H1 (cell line): ENCODE results near the gene MIB2. TPM values are rescaled to one million over a fixed set of nuclear protein-coding genes. Genes with fewer than 3 reads are reported as not detected.
A peak's percentile ranks its signal among the peaks of the same experiment; 100 is the strongest.

Source experiments
- CTCF ChIA-PET: fragments of 300-600 bp; sonication (Branson Sonifier 250); formaldehyde crosslinking; loops from one replicate; lab custom pipeline; 2021; ENCODE audit not compliant: partially characterized antibody; lab: Charles Lee
- POLR2A ChIA-PET: fragments of 300-600 bp; sonication (Branson Sonifier 250); formaldehyde crosslinking; loops from one replicate; lab custom pipeline; 2021; ENCODE audit warnings: inconsistent platforms; ENCODE audit not compliant: partially characterized antibody; lab: Charles Lee
- DNase-seq, 2 experiments: peaks; one replicate each; pipeline versions ENCODE4 v3.0.0 to v3.0.0-alpha.2; 2010 to 2022; ENCODE audit warnings: low spot score in 2 of 2, low read depth in 1 of 2, mixed read lengths in 1 of 2
- FAIRE-seq: peaks from 2 replicates; lab custom pipeline; 2011; peaks lifted over from hg19 to GRCh38; lab: Jason Lieb, UNC
- H2AFZ ChIP-seq: 2 replicates; pipeline ENCODE4 v1.8.1; 2012; ENCODE audit warnings: low read length, inconsistent platforms
- H2AK5ac ChIP-seq: 2 replicates; pipeline ENCODE4 v1.6.1; 2013; ENCODE audit warnings: low read depth, low read length
- H2BK120ac ChIP-seq: replicated peaks from 2 replicates; pipeline ENCODE3; 2013; ENCODE audit warnings: low read depth, low read length, inconsistent platforms
- H2BK12ac ChIP-seq: 2 replicates; pipeline ENCODE4 v1.6.1; 2013; ENCODE audit warnings: low read depth, low read length
- H2BK15ac ChIP-seq: 2 replicates; pipeline ENCODE4 v1.6.1; 2013; ENCODE audit warnings: low read length
- H2BK20ac ChIP-seq: 2 replicates; pipeline ENCODE4 v1.6.1; 2013; ENCODE audit warnings: low read length
- H2BK5ac ChIP-seq: 2 replicates; pipeline ENCODE4 v1.6.1; 2013; ENCODE audit warnings: low read depth, low read length
- H3K14ac ChIP-seq: 2 replicates; pipeline ENCODE4 v1.6.1; 2013; ENCODE audit warnings: inconsistent platforms; ENCODE audit not compliant: insufficient read length
- H3K18ac ChIP-seq: 2 replicates; pipeline ENCODE4 v1.6.1; 2013; ENCODE audit warnings: low read length; ENCODE audit errors: extremely low read depth
- H3K23ac ChIP-seq: 2 replicates; pipeline ENCODE4 v1.6.1; 2013; ENCODE audit warnings: inconsistent platforms; ENCODE audit not compliant: insufficient read length
- H3K23me2 ChIP-seq: 2 replicates; pipeline ENCODE4 v1.6.1; 2013; ENCODE audit warnings: low read depth, low read length
- H3K27ac ChIP-seq: 2 replicates; pipeline ENCODE4 v1.6.1; 2011; ENCODE audit warnings: low read depth, low read length, inconsistent platforms
- H3K27me3 ChIP-seq, 4 experiments: replicated peaks in 1 of 4; 1 replicate in 1 of 4; 2 replicates in 3 of 4; pipeline versions ENCODE4 v1.6.1 to v1.8.1; 2011 to 2013; ENCODE audit warnings: low read length in 3 of 4, mild to moderate bottlenecking in 3 of 4, inconsistent platforms in 2 of 4, mixed read lengths in 2 of 4, moderate library complexity in 1 of 4; ENCODE audit not compliant: control insufficient read depth in 3 of 4, insufficient read depth in 3 of 4; ENCODE audit errors: extremely low read depth in 1 of 4
- H3K36me3 ChIP-seq, 4 experiments: 2 replicates each; pipeline versions ENCODE4 v1.6.1 to v1.8.1; 2011 to 2013; ENCODE audit warnings: mild to moderate bottlenecking in 4 of 4, low read length in 3 of 4, moderate library complexity in 2 of 4, control low read depth in 1 of 4, inconsistent platforms in 1 of 4; ENCODE audit not compliant: insufficient read depth in 4 of 4, control insufficient read depth in 2 of 4
- H3K4ac ChIP-seq: replicated peaks from 2 replicates; pipeline ENCODE3; 2013; ENCODE audit warnings: low read length, low read depth, mixed read lengths, inconsistent platforms; ENCODE audit not compliant: insufficient read length
- H3K4me1 ChIP-seq, 4 experiments: replicated peaks in 1 of 4; 1 replicate in 1 of 4; 2 replicates in 3 of 4; pipeline versions ENCODE4 v1.6.1 to v1.8.1; 2011 to 2013; ENCODE audit warnings: low read length in 3 of 4, inconsistent platforms in 2 of 4, mixed read lengths in 1 of 4; ENCODE audit not compliant: insufficient read depth in 4 of 4, control insufficient read depth in 3 of 4
- H3K4me2 ChIP-seq, 2 experiments: 2 replicates each; pipeline versions ENCODE4 v1.6.1 to v1.8.1; 2011 to 2013; ENCODE audit warnings: low read depth in 2 of 2, low read length in 2 of 2, control low read depth in 1 of 2, inconsistent platforms in 1 of 2, mild to moderate bottlenecking in 1 of 2; ENCODE audit not compliant: insufficient read depth in 1 of 2
- H3K4me3 ChIP-seq, 4 experiments: fragments of 200-600, 300-600 bp in 1 of 4; sonication (generic), shearing (Covaris generic), sonication (Bioruptor Twin) in 1 of 4; 2 replicates each; pipeline versions ENCODE4 v1.5.1 to v1.8.1; 2011 to 2016; ENCODE audit warnings: low read length in 4 of 4, low read depth in 3 of 4, control low read depth in 2 of 4, inconsistent platforms in 2 of 4, mild to moderate bottlenecking in 2 of 4, mixed read lengths in 1 of 4, moderate library complexity in 1 of 4; ENCODE audit not compliant: insufficient read depth in 2 of 4; ENCODE audit errors: extremely low read depth in 1 of 4
- H3K56ac ChIP-seq: replicated peaks from 2 replicates; pipeline ENCODE3; 2013; ENCODE audit warnings: low read depth, mild to moderate bottlenecking, mixed read lengths, low read length, inconsistent platforms; ENCODE audit not compliant: insufficient read length
- H3K79me1 ChIP-seq: 2 replicates; pipeline ENCODE4 v1.6.1; 2013; ENCODE audit warnings: low read depth, low read length, control low read depth
- H3K79me2 ChIP-seq, 2 experiments: 2 replicates each; pipeline versions ENCODE4 v1.6.1 to v1.8.1; 2012 to 2013; ENCODE audit warnings: low read length in 2 of 2, mild to moderate bottlenecking in 2 of 2, inconsistent platforms in 1 of 2; ENCODE audit not compliant: insufficient read depth in 2 of 2, control insufficient read depth in 1 of 2
- H3K9ac ChIP-seq, 4 experiments: replicated peaks in 1 of 4; 1 replicate in 1 of 4; 2 replicates in 3 of 4; pipeline versions ENCODE4 v1.6.1 to v1.8.1; 2011 to 2013; ENCODE audit warnings: low read depth in 3 of 4, low read length in 3 of 4, control low read depth in 2 of 4, mild to moderate bottlenecking in 2 of 4, moderate library complexity in 2 of 4, inconsistent platforms in 1 of 4; ENCODE audit errors: extremely low read depth in 1 of 4
- H3K9me3 ChIP-seq, 2 experiments: 2 replicates each; pipeline versions ENCODE4 v1.6.1 to v1.8.1; 2012 to 2013; ENCODE audit warnings: mild to moderate bottlenecking in 2 of 2, moderate library complexity in 2 of 2, control low read depth in 1 of 2, inconsistent platforms in 1 of 2, low read depth in 1 of 2, low read length in 1 of 2, mixed read lengths in 1 of 2; ENCODE audit not compliant: insufficient read depth in 2 of 2
- H4K20me1 ChIP-seq, 2 experiments: replicated peaks in 1 of 2; 2 replicates each; pipeline versions ENCODE3 to v1.8.1; 2011 to 2013; ENCODE audit warnings: inconsistent platforms in 2 of 2, low read length in 2 of 2, mild to moderate bottlenecking in 1 of 2; ENCODE audit not compliant: insufficient read depth in 2 of 2, control insufficient read depth in 1 of 2
- H4K5ac ChIP-seq: 2 replicates; pipeline ENCODE4 v1.6.1; 2013; ENCODE audit warnings: low read length, low read depth, mixed read lengths, inconsistent platforms; ENCODE audit not compliant: insufficient read length
- H4K8ac ChIP-seq: 2 replicates; pipeline ENCODE4 v1.8.0; 2013; ENCODE audit warnings: mild to moderate bottlenecking, moderate library complexity, low read length, inconsistent platforms; ENCODE audit not compliant: insufficient read depth; ENCODE audit errors: extremely low read depth
- H4K91ac ChIP-seq: replicated peaks from 2 replicates; pipeline ENCODE3; 2013; ENCODE audit warnings: low read length, mixed read lengths, inconsistent platforms; ENCODE audit not compliant: insufficient read length
- ASH2L ChIP-seq: fragments of 200-600, 300-600 bp; sonication (generic); IDR thresholded peaks from one replicate; pipeline ENCODE4 v1.7.1; 2017; ENCODE audit warnings: low read length
- CHD2 ChIP-seq: IDR thresholded peaks from 2 replicates; pipeline ENCODE4 v1.6.1; 2012; ENCODE audit warnings: low read length, improper control_type of control experiment
- CTCF ChIP-seq, 3 experiments: IDR thresholded peaks; 1 replicate in 2 of 3; 2 replicates in 1 of 3; pipeline versions ENCODE4 v1.5.1 to v1.6.1; 2011; ENCODE audit warnings: low read length in 3 of 3, mild to moderate bottlenecking in 3 of 3, inconsistent platforms in 2 of 3, low read depth in 1 of 3, moderate library complexity in 1 of 3; ENCODE audit not compliant: insufficient read depth in 1 of 3; ENCODE audit errors: control extremely low read depth in 1 of 3
- MAX ChIP-seq: IDR thresholded peaks from 2 replicates; pipeline ENCODE4 v1.6.1; 2012; ENCODE audit warnings: inconsistent platforms
- RAD21 ChIP-seq, 2 experiments: IDR thresholded peaks in 1 of 2; conservative IDR thresholded peaks in 1 of 2; 2 replicates each; pipeline ENCODE4 v1.6.1; 2011; ENCODE audit warnings: low read depth in 2 of 2, low read length in 2 of 2, improper control_type of control experiment in 1 of 2, inconsistent platforms in 1 of 2, mild to moderate bottlenecking in 1 of 2, moderate library complexity in 1 of 2
- SIN3A ChIP-seq, 2 experiments: IDR thresholded peaks in 1 of 2; conservative IDR thresholded peaks in 1 of 2; 2 replicates each; pipeline ENCODE4 v1.6.1; 2011 to 2012; ENCODE audit warnings: low read length in 2 of 2, improper control_type of control experiment in 1 of 2, low read depth in 1 of 2, mild to moderate bottlenecking in 1 of 2
- YY1 ChIP-seq: IDR thresholded peaks from 2 replicates; pipeline ENCODE4 v1.6.1; 2011; ENCODE audit warnings: low read depth, mild to moderate bottlenecking, low read length
- WGBS, 2 experiments: shearing (Covaris generic) in 1 of 2; methylation state at CpG; one replicate each; pipeline versions ENCODE4 v1.1.6 to v1.1.7; 2013 to 2015; ENCODE audit warnings: low lambda C conversion rate in 2 of 2, mixed read lengths in 2 of 2, inconsistent platforms in 1 of 2, low coverage in 1 of 2, missing lambda C conversion rate in 1 of 2; ENCODE audit not compliant: insufficient replicate concordance in 2 of 2, insufficient coverage in 1 of 2, insufficient read length in 1 of 2; ENCODE audit errors: extremely low coverage in 1 of 2, missing lambda C conversion rate in 1 of 2; 5-methylcytosine and 5-hydroxymethylcytosine counted together
- polyA plus RNA-seq, 7 experiments: library from polyadenylated mRNA; depleted of rRNA in 3 of 7; stranded (reverse) in 5 of 7; unstranded in 2 of 7; fragments of >200 nt in 5 of 7; fragments of 200-250 nt in 2 of 7; gene quantifications; 1 replicate in 5 of 7; 2 replicates in 1 of 7; 4 replicates in 1 of 7; pipeline versions ENCODE4 v1.2.1 to v1.2.3, GENCODE V29; 2011 to 2013; ENCODE audit warnings: missing spikeins in 2 of 7, mixed read lengths in 2 of 7
- total RNA-seq: library from RNA; stranded (reverse); fragmentation: NEBNext Ultra II Directional; extraction: Animal tissue kit (Norgen Biotek cat#: 25700); gene quantifications from 2 replicates; pipeline ENCODE4 v1.2.1, GENCODE V29; 2021

MIB2 gene
- total and polyA plus RNA-seq, 2 of the 8 experiments (the other 6 are each of a cell fraction or from before 2014, with no cell fraction given) = 32.5 to 60.0 TPM

- Histone ChIP-seq H3K56ac (no peak overlapping the region), H2BK5ac (peak overlapping the region; percentile 24; the same call in 1 of the 2 replicates), H2BK15ac (no peak overlapping the region), H3K23me2 (peaks cover 16% of the 10 kb centered on the region; the same call in 1 of the 2 replicates), H3K4me2 (peak overlapping the region; percentile 30 to 57), H3K27me3 (peaks cover 13 to 41% (median 34%) of the 10 kb centered on the region in 4 experiments), H3K79me1 (no peaks in the 10 kb centered on the region), H3K4me1 (peaks cover 0 to 24% (median 18%) of the 10 kb centered on the region in 4 experiments; a peak in 6 of 7 replicates), H3K9me3 (no peaks in the 10 kb centered on the region), H2AFZ (no peak overlapping the region), H2BK120ac (no peak overlapping the region), H4K5ac (no peak overlapping the region), H2BK12ac (0 out of 2 replicates have a peak overlapping the region, but pooled peaks have one; percentile 50), H4K20me1 (peaks cover 2 to 6% of the 10 kb centered on the region in 2 experiments), H4K91ac (peak overlapping the region; percentile 65), H3K4me3 (no peak overlapping the region), H2BK20ac (no peak overlapping the region), H3K18ac (peak overlapping the region; percentile 48), H3K36me3 (no peaks in the 10 kb centered on the region), H3K14ac (no peak overlapping the region), H2AK5ac (peak overlapping the region; percentile 39; the same call in 1 of the 2 replicates), H3K23ac (no peak overlapping the region), H3K79me2 (no peaks in the 10 kb centered on the region), H3K27ac (no peak overlapping the region), H3K9ac (no peak overlapping the region; a peak in 2 of 7 replicates), H3K4ac (no peak overlapping the region), H4K8ac (no peak overlapping the region; the same call in 1 of the 2 replicates)
- DNase-seq (peak; percentile 25 to 66), FAIRE-seq (no peak)
- ChIA-PET POLR2A (interaction anchor here (1.0 to 2.7 kb wide), 7 partner anchors 18 to 39 kb away, joined by 3 to 10 read pairs (median 8); partner anchors contain the start of genes MIB2 and SSU72), CTCF (interaction anchor here (0.8 to 3.1 kb wide), 13 partner anchors 10 to 58 kb away, joined by 3 to 18 read pairs (median 6); no protein-coding TSS in a partner anchor)
- TF ChIP-seq MAX (peak; percentile 82), RAD21 (IDR thresholded peaks at IDR 0.05 in 1 of 2, conservative IDR thresholded peaks at IDR 0.05 in 1 of 2; ENCODE audit: low read depth in 2 of 2, low read length in 2 of 2) (peak; percentile 8 to 49; a peak in 2 of 4 replicates), CHD2 (0 out of 2 replicates have a peak, but pooled peaks have one; percentile 34), SIN3A (conservative IDR thresholded peaks at IDR 0.05 in 1 of 2, IDR thresholded peaks at IDR 0.05 in 1 of 2; ENCODE audit: low read depth in 1 of 2, low read length in 2 of 2) (0 out of 4 replicates have a peak, but pooled peaks of 1 of the 2 experiments have one; percentile 25), ASH2L (no peak), CTCF (IDR thresholded peaks at IDR 0.05; ENCODE audit: control extremely low read depth in 1 of 3, insufficient read depth in 1 of 3, low read depth in 1 of 3, low read length in 3 of 3) (peak in 2 of 3 experiments; percentile 46 to 66; a peak in 3 of 4 replicates), YY1 (no peak)
- WGBS, 2 experiments = 49% methylated on average over 13 of the region's 16 CpGs; no CpG with 5 or more reads in 1 of the 2 experiments
Measured at GRCh38 chr1:1597275-1597930, 17.9 kb upstream of the MIB2 start.
